Measurements from ENCODE around the gene ZDHHC11B. TPM values are rescaled to one million over a fixed set of nuclear protein-coding genes. Genes with fewer than 3 reads are reported as not detected.

ZDHHC11B gene
- total and polyA plus RNA-seq, 2 donors (not counting 1 experiment from before 2014, with no cell fraction given), result 0.52 TPM; not detected in 1

GRCh38 chr5:760363-761058 lies 24.0 kb downstream of the ZDHHC11B start:
- no peak for ATAC-seq (ENCODE audit: low read depth)
- CTCF ChIA-PET, result no interaction called here
- Mint-ChIP-seq H3K9me3 (ENCODE audit: insufficient read depth) (no peaks in the 10 kb centered on the region), H3K27me3 (peaks cover 14% of the 10 kb centered on the region), H3K27ac (no peak overlapping the region), H3K4me1 (no peaks in the 10 kb centered on the region), H3K4me3 (no peak overlapping the region)
- Histone ChIP-seq H3K9ac (ENCODE audit: low read length) (no peak overlapping the region), H3K79me2 (ENCODE audit: control insufficient read depth, insufficient read depth, low read length) (no peaks in the 10 kb centered on the region), H4K20me1 (ENCODE audit: control insufficient read depth, insufficient read depth, low read length, poor library complexity, severe bottlenecking) (no peaks in the 10 kb centered on the region), H3K27ac (ENCODE audit: low read length in 2 of 2) (no peak overlapping the region), H3K4me2 (replicated peaks; ENCODE audit: low read depth, low read length, poor library complexity, severe bottlenecking) (no peak overlapping the region), H3K4me3 (ENCODE audit: control extremely low read depth in 1 of 5, extremely low read depth in 1 of 5, insufficient read depth in 1 of 5, low read depth in 2 of 5, low read length in 4 of 5) (no peak overlapping the region), H2AFZ (ENCODE audit: insufficient read depth, low read depth, low read length, poor library complexity, severe bottlenecking) (no peak overlapping the region), H3K4me1 (ENCODE audit: control insufficient read depth in 2 of 2, insufficient read depth in 2 of 2, low read length in 2 of 2) (no peaks in the 10 kb centered on the region), H3K9me3 (ENCODE audit: control extremely low read depth in 1 of 3, control insufficient read depth in 2 of 3, insufficient read depth in 1 of 3, low read length in 2 of 3) (peaks cover 0 to 5% (median 0%) of the 10 kb centered on the region in 3 donors), H3K27me3 (replicated peaks in 1 of 4; ENCODE audit: control extremely low read depth in 1 of 4, control insufficient read depth in 3 of 4, insufficient read depth in 4 of 4, low read length in 3 of 4) (peaks cover 0 to 3% (median 0%) of the 10 kb centered on the region in 4 experiments), H3K36me3 (replicated peaks in 1 of 2; ENCODE audit: control extremely low read depth in 1 of 2, control insufficient read depth in 1 of 2, extremely low read depth in 1 of 2, insufficient read depth in 2 of 2, low read length in 1 of 2) (no peaks in the 10 kb centered on the region)
- DNase-seq, result no peak
- no peak for TF ChIP-seq EZH2 (IDR thresholded peaks at IDR 0.05; ENCODE audit: borderline replicate concordance, insufficient read depth, low read depth, low read length, poor library complexity, severe bottlenecking)
- intact Hi-C loops (cut with micrococcal nuclease), result loop anchor here (5.0 kb wide), 1 partner anchor 82 kb away; no protein-coding TSS in a partner anchor
- WGBS (ENCODE audit: insufficient coverage), result 93% methylated on average over 22 of the region's 24 CpGs
- POLR2A ChIA-PET, result no interaction called here

GRCh38 chr5:759781-760362 lies 24.7 kb downstream of the ZDHHC11B start:
- no peak overlapping the region for H3K9ac ChIP-seq (ENCODE audit: low read length)
- Mint-ChIP-seq H3K4me1 (no peaks in the 10 kb centered on the region), H3K9me3 (ENCODE audit: insufficient read depth) (no peaks in the 10 kb centered on the region), H3K27ac (no peak overlapping the region), H3K27me3 (peaks cover 14% of the 10 kb centered on the region), H3K4me3 (no peak overlapping the region)
- ChIA-PET CTCF (no interaction called here), POLR2A (no interaction called here)
- H3K27ac ChIP-seq (ENCODE audit: low read length in 2 of 2), result no peak overlapping the region
- 94% methylated on average over 22 of the region's 22 CpGs for WGBS (ENCODE audit: insufficient coverage)
- TF ChIP-seq CTCF (IDR thresholded peaks at IDR 0.05), result no peak
- no peak for TF ChIP-seq EZH2 (IDR thresholded peaks at IDR 0.05; ENCODE audit: borderline replicate concordance, insufficient read depth, low read depth, low read length, poor library complexity, severe bottlenecking)
- H4K20me1 ChIP-seq (ENCODE audit: control insufficient read depth, insufficient read depth, low read length, poor library complexity, severe bottlenecking), result no peaks in the 10 kb centered on the region
- H3K36me3 ChIP-seq (replicated peaks in 1 of 2; ENCODE audit: control extremely low read depth in 1 of 2, control insufficient read depth in 1 of 2, extremely low read depth in 1 of 2, insufficient read depth in 2 of 2, low read length in 1 of 2), result no peaks in the 10 kb centered on the region
- no peak overlapping the region for H2AFZ ChIP-seq (ENCODE audit: insufficient read depth, low read depth, low read length, poor library complexity, severe bottlenecking)
- ATAC-seq (ENCODE audit: low read depth), result no peak
- DNase-seq, result no peak
- peaks cover 0 to 5% (median 0%) of the 10 kb centered on the region in 3 donors for H3K9me3 ChIP-seq (ENCODE audit: control extremely low read depth in 1 of 3, control insufficient read depth in 2 of 3, insufficient read depth in 1 of 3, low read length in 2 of 3)
- no peaks in the 10 kb centered on the region for H3K4me1 ChIP-seq (ENCODE audit: control insufficient read depth in 2 of 2, insufficient read depth in 2 of 2, low read length in 2 of 2)
- H3K4me3 ChIP-seq (ENCODE audit: control extremely low read depth in 1 of 5, extremely low read depth in 1 of 5, insufficient read depth in 1 of 5, low read depth in 2 of 5, low read length in 4 of 5), result no peak overlapping the region
- H3K4me2 ChIP-seq (replicated peaks; ENCODE audit: low read depth, low read length, poor library complexity, severe bottlenecking), result no peak overlapping the region
- intact Hi-C loops (cut with micrococcal nuclease), result loop anchor here (5.0 kb wide), 1 partner anchor 82 kb away; no protein-coding TSS in a partner anchor
- H3K79me2 ChIP-seq (ENCODE audit: control insufficient read depth, insufficient read depth, low read length), result no peaks in the 10 kb centered on the region
- H3K27me3 ChIP-seq (replicated peaks in 1 of 4; ENCODE audit: control extremely low read depth in 1 of 4, control insufficient read depth in 3 of 4, insufficient read depth in 4 of 4, low read length in 3 of 4), result peaks cover 0 to 3% (median 0%) of the 10 kb centered on the region in 4 experiments
